GM19099 (cell line): ENCODE measurements around the gene CTIF.
A peak's percentile ranks its signal among the peaks of the same experiment; 100 is the strongest.

Experiments used
- POLR2A ChIP-seq: IDR thresholded peaks from 3 replicates; pipeline ENCODE4 v1.6.1; 2011; ENCODE audit warnings: low read depth; ENCODE audit not compliant: insufficient read length; ENCODE audit errors: extremely low read depth

CTIF gene

GRCh38 chr18:48784656-48785055 is 245.8 kb downstream of the CTIF start:
- no peak for TF ChIP-seq POLR2A

- TF ChIP-seq POLR2A: peak; percentile 42
Observed at GRCh38 chr18:48785091-48785614, 246.3 kb downstream of the CTIF start.

DNA sequence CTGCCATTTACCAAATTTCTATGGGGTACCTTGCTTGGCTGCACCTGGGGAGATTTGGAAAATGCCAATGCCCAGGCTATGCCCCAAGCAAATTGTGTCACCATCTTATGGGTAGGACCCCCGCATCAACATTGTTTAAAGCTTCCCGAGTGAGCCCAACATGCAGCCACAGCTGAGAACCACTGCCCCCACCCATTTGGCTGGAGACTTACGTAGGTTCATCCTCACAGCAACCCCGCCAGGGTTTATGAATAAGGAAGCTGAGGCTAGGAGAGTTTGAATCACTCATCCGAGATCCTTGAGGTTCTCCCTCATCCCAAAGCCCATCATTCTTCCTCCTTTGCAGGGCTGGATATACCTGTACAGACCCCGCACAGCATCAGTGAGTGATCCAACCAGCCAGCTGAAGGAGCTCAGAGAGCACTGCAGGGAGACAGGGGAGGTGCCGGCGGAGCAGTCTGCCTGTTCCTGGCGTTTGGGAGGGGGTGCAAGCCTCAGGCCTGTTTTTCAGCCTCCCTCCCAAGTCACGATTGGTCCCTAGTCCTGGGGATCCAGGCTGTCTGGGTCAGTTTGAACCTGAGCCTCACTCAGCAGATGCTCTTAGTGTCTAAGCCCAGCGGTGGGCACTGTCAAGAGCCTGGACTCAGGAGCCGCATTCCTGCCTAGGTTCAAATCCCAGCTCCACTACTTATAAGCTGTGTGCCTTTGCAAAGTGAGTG is 247.1 kb downstream of the CTIF start:
- TF ChIP-seq POLR2A: no peak

DNA sequence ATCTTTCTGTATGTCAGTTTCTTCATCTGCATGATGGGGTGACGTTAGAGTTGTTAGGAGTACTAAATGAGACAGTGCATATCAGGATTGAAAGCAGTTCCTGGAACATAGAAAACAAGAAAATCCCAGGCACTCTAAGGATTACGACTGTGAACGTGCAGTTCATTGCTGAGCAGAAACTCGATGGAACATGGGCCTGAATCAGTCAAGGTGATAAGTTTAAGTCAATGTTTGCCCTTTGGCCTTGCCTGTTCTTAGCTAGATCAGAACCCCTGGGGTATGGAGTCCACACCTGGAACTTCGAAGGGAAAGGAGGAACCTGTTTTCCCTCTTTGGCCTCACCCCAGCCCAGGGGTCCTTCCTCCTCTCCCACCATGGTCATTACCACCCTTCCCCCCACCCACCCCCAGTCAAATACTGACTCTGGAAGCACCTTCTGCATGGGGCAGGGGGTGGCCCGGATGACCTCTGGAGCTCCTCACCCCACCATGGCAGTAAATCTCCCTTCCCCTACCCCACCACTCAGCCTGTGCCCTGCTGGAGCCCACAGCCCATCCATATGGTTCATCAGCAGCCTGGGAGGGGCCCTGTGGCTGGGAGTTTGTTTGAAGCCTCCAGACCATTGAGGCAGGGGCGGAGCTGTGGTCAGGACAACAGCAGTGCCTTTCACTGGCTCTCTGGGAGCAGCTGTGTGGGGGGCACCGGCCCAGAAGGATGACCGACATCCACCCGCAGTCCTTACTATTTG is 247.8 kb downstream of the CTIF start:
- no peak for TF ChIP-seq POLR2A

DNA sequence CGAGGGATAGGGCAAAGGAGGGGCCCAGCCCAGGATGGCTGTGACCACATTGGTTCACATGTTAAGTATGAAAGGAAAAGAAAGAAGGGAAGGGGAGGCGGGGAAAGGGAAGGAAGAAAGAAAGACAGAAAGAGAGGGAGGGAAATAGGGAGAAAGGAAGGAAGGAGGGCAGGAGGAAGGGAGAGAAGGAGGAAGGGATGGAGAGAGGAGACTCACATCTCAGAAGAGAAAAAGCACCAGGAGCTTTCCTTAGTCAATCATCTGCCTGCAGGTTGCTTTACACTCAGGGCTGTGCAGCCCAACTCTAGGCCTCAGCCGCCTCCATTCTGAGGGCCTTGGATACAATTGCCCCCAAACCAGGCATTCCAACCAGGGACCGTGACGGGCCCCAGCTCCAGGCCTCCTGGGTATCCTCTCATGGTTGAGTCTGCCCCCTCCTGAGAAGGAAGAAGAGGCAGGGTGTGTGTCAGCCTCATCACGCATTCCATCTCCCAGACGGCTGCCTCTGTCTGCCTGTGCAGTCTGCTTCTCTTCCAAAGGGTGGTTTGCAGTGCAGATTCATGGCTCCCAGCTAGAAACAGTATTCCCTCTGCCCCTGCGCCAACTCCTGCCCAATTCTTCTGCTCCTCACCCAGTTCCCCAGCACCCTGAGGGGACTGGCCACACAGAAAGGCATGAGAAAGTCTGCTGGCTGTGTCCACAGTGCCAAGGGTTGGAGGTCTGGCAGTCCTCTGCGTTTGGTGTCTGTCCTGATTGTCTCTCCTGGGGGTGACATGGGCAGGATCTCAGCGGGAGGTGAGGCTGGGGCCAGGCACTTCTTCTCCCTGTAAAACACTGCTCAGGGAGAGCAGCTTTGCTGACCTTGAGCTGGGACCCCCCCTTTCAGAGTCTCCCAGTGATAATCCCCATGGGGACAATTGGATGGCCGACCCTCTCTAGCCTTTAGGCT is 248.6 kb downstream of the CTIF start:
- TF ChIP-seq POLR2A: no peak

- no peak for TF ChIP-seq POLR2A
Observed at GRCh38 chr18:48788373-48788772, 249.5 kb downstream of the CTIF start.

GRCh38 chr18:48789259-48789812 is 250.5 kb downstream of the CTIF start:
- no peak for TF ChIP-seq POLR2A

DNA sequence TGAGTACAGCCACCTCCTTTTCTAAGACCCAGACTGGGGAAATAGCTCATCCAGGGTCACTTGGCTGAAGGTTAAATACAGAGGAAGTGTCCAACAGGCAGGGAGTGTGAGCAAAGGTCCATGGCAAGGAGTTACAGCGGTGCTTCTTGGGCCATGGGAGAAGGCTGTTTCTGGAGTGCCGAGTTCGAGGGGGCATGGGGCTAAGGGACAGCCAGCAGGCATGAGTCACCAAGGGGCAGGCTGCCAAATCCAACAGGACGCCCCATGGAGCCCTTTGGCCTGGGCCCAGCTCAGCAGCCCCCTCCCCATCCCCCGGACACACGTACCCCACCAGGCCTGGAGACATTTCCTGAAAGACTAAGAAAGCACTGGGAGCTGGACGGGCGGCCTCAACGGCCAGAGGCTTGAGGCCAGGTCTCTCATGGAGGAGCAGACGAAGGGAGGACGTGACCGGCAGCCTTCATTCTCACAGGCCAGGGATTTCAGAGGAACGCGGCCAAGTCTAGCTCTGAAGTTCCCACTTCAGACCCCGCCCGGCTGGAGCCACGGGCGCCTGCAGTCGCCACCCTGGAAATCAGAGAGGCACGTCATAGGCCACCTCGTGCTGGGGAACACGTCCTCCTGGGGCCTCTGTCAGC is 251.5 kb downstream of the CTIF start:
- no peak for TF ChIP-seq POLR2A

GRCh38 chr18:48790869-48791635 is 252.2 kb downstream of the CTIF start:
- no peak for TF ChIP-seq POLR2A

GRCh38 chr18:48791636-48792105 is 252.8 kb downstream of the CTIF start:
- TF ChIP-seq POLR2A: no peak

GRCh38 chr18:48792141-48792540 is 253.3 kb downstream of the CTIF start:
- TF ChIP-seq POLR2A: no peak

DNA sequence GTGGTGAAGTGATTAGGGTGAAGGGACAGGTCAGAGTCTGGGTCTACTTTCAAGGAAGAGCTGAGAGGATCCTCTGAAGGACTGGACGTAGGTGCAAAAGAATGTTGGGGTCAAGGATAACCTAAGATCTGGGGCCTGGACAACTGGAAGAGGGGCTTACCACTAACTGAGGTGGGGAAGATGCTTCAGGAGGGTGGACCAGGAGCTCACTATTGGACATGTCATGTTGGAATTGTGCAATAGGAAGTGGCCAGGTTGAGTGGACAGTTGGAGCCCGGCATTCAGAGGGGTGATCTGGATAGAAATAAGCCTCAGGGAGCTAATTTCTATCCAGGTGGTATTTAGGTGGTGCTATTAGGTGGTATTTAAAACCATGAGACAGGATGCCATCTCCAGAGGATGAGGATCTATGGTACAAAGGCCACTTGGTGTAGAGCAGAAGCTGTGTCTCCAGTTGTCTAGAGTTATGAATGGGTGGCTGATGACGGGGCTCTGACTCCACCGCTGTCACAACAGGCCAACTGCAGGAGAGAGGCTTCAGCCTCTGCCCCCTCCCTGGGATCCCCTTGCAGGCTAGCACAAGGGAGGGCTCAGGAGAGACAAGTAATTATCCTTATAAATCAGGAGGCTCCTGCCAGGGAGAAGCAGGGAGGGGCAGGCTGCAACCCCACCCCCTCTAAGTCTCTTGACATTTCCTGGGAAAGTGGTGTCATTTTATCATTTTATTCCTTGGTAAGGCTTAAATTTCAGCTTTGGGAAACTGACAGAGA is 254.0 kb downstream of the CTIF start:
- TF ChIP-seq POLR2A: no peak
